Common myeloid progenitor, CD34-positive (primary cell): ENCODE data around the gene GADD45GIP1.

Source experiments
- CTCF ChIA-PET: fragments of 350-600 bp; sonication (Branson Sonifier 250); formaldehyde crosslinking; loops from one replicate; lab custom pipeline; 2021; ENCODE audit warnings: antibody characterized with exemption; lab: Charles Lee
- POLR2A ChIA-PET: fragments of 350-600 bp; sonication (Branson Sonifier 250); formaldehyde crosslinking; loops from one replicate; lab custom pipeline; 2021; ENCODE audit warnings: antibody characterized with exemption; lab: Charles Lee
- DNase-seq, 3 donors: peaks; one replicate each; pipeline versions ENCODE4 v3.0.0 to v3.0.0-alpha.2; 2013
- H3K27ac ChIP-seq, 2 experiments: 1 replicate in 1 of 2; 2 replicates in 1 of 2; pipeline ENCODE4 v1.7.0; 2013; ENCODE audit warnings: inconsistent platforms in 2 of 2, low read length in 2 of 2, mild to moderate bottlenecking in 2 of 2, low read depth in 1 of 2, moderate library complexity in 1 of 2; ENCODE audit not compliant: severe bottlenecking in 2 of 2, insufficient read depth in 1 of 2, poor library complexity in 1 of 2
- H3K27me3 ChIP-seq, 5 experiments: replicated peaks in 2 of 5; 1 replicate in 3 of 5; 2 replicates in 2 of 5; pipeline versions ENCODE4 v1.6.1 to v1.7.0; 2013; ENCODE audit warnings: low read length in 4 of 5, mild to moderate bottlenecking in 2 of 5, moderate library complexity in 2 of 5, inconsistent platforms in 1 of 5; ENCODE audit not compliant: insufficient read depth in 5 of 5, control insufficient read depth in 4 of 5
- H3K36me3 ChIP-seq, 4 experiments: 1 replicate in 2 of 4; 2 replicates in 2 of 4; pipeline versions ENCODE4 v1.6.1 to v1.7.0; 2013; ENCODE audit warnings: low read length in 3 of 4, control low read depth in 1 of 4, mild to moderate bottlenecking in 1 of 4; ENCODE audit not compliant: control insufficient read depth in 4 of 4, insufficient read depth in 4 of 4
- H3K4me1 ChIP-seq, 4 experiments: 1 replicate in 3 of 4; 2 replicates in 1 of 4; pipeline versions ENCODE4 v1.6.1 to v1.7.1; 2013; ENCODE audit warnings: low read length in 3 of 4, mild to moderate bottlenecking in 3 of 4, control low read depth in 1 of 4, inconsistent platforms in 1 of 4, moderate library complexity in 1 of 4; ENCODE audit not compliant: control insufficient read depth in 4 of 4, insufficient read depth in 4 of 4; ENCODE audit errors: control extremely low read depth in 1 of 4
- H3K4me3 ChIP-seq, 7 experiments: 1 replicate in 4 of 7; 2 replicates in 3 of 7; pipeline versions ENCODE4 v1.5.1 to v1.7.0; 2013; ENCODE audit warnings: mild to moderate bottlenecking in 7 of 7, low read length in 6 of 7, moderate library complexity in 6 of 7, inconsistent platforms in 2 of 7, low read depth in 2 of 7, control low read depth in 1 of 7; ENCODE audit not compliant: insufficient read depth in 4 of 7, control insufficient read depth in 1 of 7; ENCODE audit errors: extremely low read depth in 1 of 7
- H3K9me3 ChIP-seq, 5 experiments: 1 replicate in 4 of 5; 2 replicates in 1 of 5; pipeline versions ENCODE4 v1.6.1 to v1.7.1; 2013; ENCODE audit warnings: low read length in 4 of 5, mild to moderate bottlenecking in 2 of 5, inconsistent platforms in 1 of 5, low read depth in 1 of 5, moderate library complexity in 1 of 5; ENCODE audit not compliant: control insufficient read depth in 4 of 5, insufficient read depth in 2 of 5; ENCODE audit errors: control extremely low read depth in 1 of 5
- WGBS: methylation state at CpG from one replicate; pipeline ENCODE4 v1.1.5; 2013; ENCODE audit not compliant: insufficient coverage; 5-methylcytosine and 5-hydroxymethylcytosine counted together

GADD45GIP1 gene

DNA sequence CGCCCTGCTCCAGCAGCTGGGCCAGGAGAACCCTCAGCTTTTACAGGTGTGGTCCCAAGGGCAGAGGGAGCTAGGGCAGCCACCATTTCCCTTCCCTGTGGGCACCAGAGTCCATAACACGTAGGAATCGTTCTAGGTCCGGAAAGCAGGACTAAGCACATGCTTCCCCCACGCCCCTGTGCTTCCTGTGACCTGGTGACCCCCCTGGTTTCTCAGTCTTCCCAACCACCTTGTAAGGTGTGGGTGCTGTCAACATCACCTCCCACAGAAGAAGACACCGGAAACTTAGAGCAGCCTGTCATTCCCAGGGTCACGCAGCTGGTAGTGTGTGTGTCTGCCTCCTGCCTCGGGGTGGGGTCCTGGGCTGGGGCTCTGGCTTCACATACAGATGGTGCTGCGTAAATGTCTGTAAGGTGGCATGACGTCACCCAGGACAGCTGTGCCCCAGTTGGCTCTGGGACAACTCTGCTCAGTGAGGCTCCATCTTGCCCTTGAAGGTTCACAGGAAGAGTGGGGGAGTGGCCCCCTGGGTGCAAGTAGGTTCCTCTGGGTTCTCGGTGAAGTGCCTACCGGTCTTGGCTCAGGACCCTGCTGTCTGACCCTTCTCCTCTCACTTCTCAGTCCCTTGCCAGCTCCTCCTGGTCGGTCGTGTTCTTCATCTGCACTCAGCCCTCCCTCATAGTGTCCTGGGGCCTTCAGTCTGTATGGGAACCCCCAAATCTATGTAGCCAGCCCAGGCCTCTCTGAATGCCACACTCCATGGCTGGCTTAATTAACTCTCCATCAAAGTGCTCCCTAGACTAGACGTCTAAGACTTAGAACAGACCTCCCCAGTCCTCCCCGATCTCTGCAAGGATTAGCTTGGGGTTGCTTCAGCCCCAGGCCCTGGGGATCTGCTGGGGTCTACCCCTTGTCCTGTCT is 7.4 kb downstream of the GADD45GIP1 start:
- peaks cover 0 to 52% (median 43%) of the 10 kb centered on the region in 4 experiments for H3K4me1 ChIP-seq
- WGBS, result over 99% methylated on average over 10 of the region's 16 CpGs
- ChIA-PET CTCF (interaction anchor here (1.1 kb wide), 1 partner anchor 16 kb away, joined by 6 read pairs; no protein-coding TSS in a partner anchor), POLR2A (no interaction called here)
- no peak overlapping the region for H3K4me3 ChIP-seq
- DNase-seq, result no peak
- no peaks in the 10 kb centered on the region for H3K27me3 ChIP-seq
- H3K27ac ChIP-seq, result peak overlapping the region in 1 of 2 experiments; percentile 43
- H3K36me3 ChIP-seq, result peaks cover 10 to 67% (median 48%) of the 10 kb centered on the region in 4 experiments
- H3K9me3 ChIP-seq, result no peaks in the 10 kb centered on the region

- H3K9me3 ChIP-seq, result no peaks in the 10 kb centered on the region
- peaks cover 10 to 66% (median 50%) of the 10 kb centered on the region in 4 experiments for H3K36me3 ChIP-seq
- H3K4me3 ChIP-seq, result no peak overlapping the region
- peak overlapping the region in 1 of 2 experiments; percentile 43 for H3K27ac ChIP-seq
- ChIA-PET POLR2A (no interaction called here), CTCF (interaction anchor here (1.1 to 1.3 kb wide), 2 partner anchors 16 kb away, joined by 5 to 6 read pairs; no protein-coding TSS in a partner anchor)
- no peaks in the 10 kb centered on the region for H3K27me3 ChIP-seq
- H3K4me1 ChIP-seq, result peaks cover 0 to 46% (median 36%) of the 10 kb centered on the region in 4 experiments
- 96% methylated on average over 26 of the region's 30 CpGs for WGBS
- no peak for DNase-seq
Measured at GRCh38 chr19:12948612-12949362, 8.2 kb downstream of the GADD45GIP1 start.

- POLR2A ChIA-PET, result no interaction called here
- Histone ChIP-seq H3K4me1 (peaks cover 0 to 44% (median 33%) of the 10 kb centered on the region in 4 experiments), H3K27ac (peak overlapping the region in 1 of 2 experiments; percentile 92), H3K36me3 (peaks cover 16 to 67% (median 52%) of the 10 kb centered on the region in 4 experiments), H3K9me3 (no peaks in the 10 kb centered on the region), H3K4me3 (no peak overlapping the region), H3K27me3 (no peaks in the 10 kb centered on the region)
- CTCF ChIA-PET, result interaction anchor here (1.3 kb wide), 1 partner anchor 17 kb away, joined by 5 read pairs; no protein-coding TSS in a partner anchor
- WGBS, result 95% methylated on average over 20 of the region's 28 CpGs
- peak in 2 of 3 donors; percentile 64 to 71 for DNase-seq
Measured at GRCh38 chr19:12947702-12948611, 9.1 kb downstream of the GADD45GIP1 start.

DNA sequence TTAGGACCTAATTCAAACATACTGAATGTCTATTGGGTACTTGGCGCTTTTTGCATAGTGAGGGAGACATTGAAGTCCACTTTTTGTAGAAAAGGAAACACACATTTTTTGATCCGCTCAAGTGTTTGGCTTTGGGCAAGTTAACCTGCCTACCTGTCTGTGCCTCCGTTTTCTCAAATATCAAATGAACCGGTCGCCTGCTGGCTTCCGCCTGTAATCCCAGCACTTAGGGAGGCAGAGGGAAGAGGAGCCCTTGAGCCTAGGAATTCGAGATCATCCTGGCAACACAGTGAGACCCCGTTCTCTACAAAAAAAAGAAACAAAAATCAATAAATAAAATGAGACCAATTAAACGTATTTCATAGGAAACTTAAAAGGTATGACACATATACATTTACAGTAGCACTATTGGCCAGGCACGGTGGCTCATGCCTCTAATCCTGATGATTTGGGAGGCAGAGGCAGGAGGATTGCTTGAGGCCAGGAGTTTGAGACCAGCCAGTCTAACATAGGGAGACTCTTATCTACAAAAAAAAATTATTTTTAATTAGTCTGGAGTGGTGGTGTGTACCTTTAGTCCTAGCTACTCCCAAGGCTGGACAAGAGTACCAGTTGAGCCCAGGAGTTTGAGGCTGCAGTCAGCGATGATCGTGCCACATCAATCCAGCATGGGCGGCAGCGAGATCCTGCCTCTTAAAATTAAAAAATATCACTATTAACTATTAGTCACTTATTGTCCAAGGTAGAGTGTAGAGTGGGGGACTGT is 10.1 kb downstream of the GADD45GIP1 start:
- no peak for DNase-seq
- peaks cover 0 to 38% (median 28%) of the 10 kb centered on the region in 4 experiments for H3K4me1 ChIP-seq
- H3K36me3 ChIP-seq, result peaks cover 14 to 70% (median 51%) of the 10 kb centered on the region in 4 experiments
- 100% methylated on average over 3 of the region's 14 CpGs for WGBS
- ChIA-PET POLR2A (interaction anchor here (1.3 to 1.9 kb wide), 3 partner anchors 9 to 18 kb away, joined by 7 to 8 read pairs (median 7); partner anchors contain the start of gene CALR), CTCF (no interaction called here)
- H3K9me3 ChIP-seq, result no peaks in the 10 kb centered on the region
- H3K27ac ChIP-seq, result peak overlapping the region; percentile 86 to 92
- peak overlapping the region in 6 of 7 experiments; percentile 73 to 97 (median 89) for H3K4me3 ChIP-seq
- H3K27me3 ChIP-seq, result no peaks in the 10 kb centered on the region

GRCh38 chr19:12946092-12946721 is 10.8 kb downstream of the GADD45GIP1 start:
- Histone ChIP-seq H3K27me3 (no peaks in the 10 kb centered on the region), H3K36me3 (peaks cover 14 to 72% (median 52%) of the 10 kb centered on the region in 4 experiments), H3K27ac (peak overlapping the region; percentile 86 to 92), H3K4me1 (peaks cover 0 to 43% (median 32%) of the 10 kb centered on the region in 4 experiments), H3K9me3 (no peaks in the 10 kb centered on the region), H3K4me3 (peak overlapping the region; percentile 40 to 97 (median 87))
- DNase-seq, result peak in 2 of 3 donors; percentile 75 to 77
- whole genome bisulfite sequencing, result under 1% methylated on average over 20 of the region's 40 CpGs
- CTCF ChIA-PET, result no interaction called here
- POLR2A ChIA-PET, result interaction anchor here (1.3 to 1.9 kb wide), 3 partner anchors 8 to 19 kb away, joined by 7 to 8 read pairs (median 7); partner anchors contain the start of gene CALR
